Chondrocyte (in vitro differentiated cells): Measurements from ENCODE around the gene RPUSD1. TPM values are rescaled to one million over a fixed set of nuclear protein-coding genes. Genes with fewer than 3 reads are reported as not detected.

Experiments
- DNase-seq: peaks from one replicate; pipeline ENCODE4 v3.0.0; 2021; ENCODE audit warnings: mixed read lengths, low spot score
- H3K27ac Mint-ChIP-seq: one replicate; pipeline ENCODE4 v1.8.0; 2021; ENCODE audit warnings: mild to moderate bottlenecking, moderate library complexity, mixed read lengths; ENCODE audit not compliant: unreplicated experiment
- H3K27me3 Mint-ChIP-seq: 2 replicates; pipeline ENCODE4 v1.8.0; 2021; ENCODE audit warnings: low read depth, mixed read lengths
- H3K36me3 Mint-ChIP-seq: 2 replicates; pipeline ENCODE4 v1.8.0; 2021; ENCODE audit warnings: low read depth, mixed read lengths
- H3K4me1 Mint-ChIP-seq: 2 replicates; pipeline ENCODE4 v1.8.0; 2021; ENCODE audit warnings: low read depth, mild to moderate bottlenecking, mixed read lengths
- H3K4me3 Mint-ChIP-seq: one replicate; pipeline ENCODE4 v1.8.0; 2021; ENCODE audit warnings: mild to moderate bottlenecking, moderate library complexity, mixed read lengths; ENCODE audit not compliant: unreplicated experiment
- H3K9me3 Mint-ChIP-seq: 2 replicates; pipeline ENCODE4 v1.8.0; 2021; ENCODE audit warnings: low read depth, mixed read lengths
- CTCF ChIP-seq: fragments of 200-600 bp; sonication (generic); IDR thresholded peaks from 2 replicates; pipeline ENCODE4 v1.5.0; 2021; ENCODE audit warnings: antibody characterized with exemption, mild to moderate bottlenecking, moderate library complexity
- total RNA-seq: library from RNA; stranded (reverse); gene quantifications from 3 replicates; pipeline ENCODE4 v1.2.1, GENCODE V29; 2021

RPUSD1 gene
- total RNA-seq, 1 donor from 2014 or later: 19.6 TPM

- TF ChIP-seq CTCF: no peak
- Mint-ChIP-seq H3K27ac (no peak overlapping the region), H3K36me3 (no peaks in the 10 kb centered on the region), H3K4me1 (no peaks in the 10 kb centered on the region), H3K27me3 (peaks cover 18% of the 10 kb centered on the region), H3K4me3 (no peak overlapping the region), H3K9me3 (no peaks in the 10 kb centered on the region)
- DNase-seq: no peak
Measured at GRCh38 chr16:828891-829290, 40.7 kb upstream of the RPUSD1 start.

- H3K9me3 Mint-ChIP-seq: no peaks in the 10 kb centered on the region
Measured at GRCh38 chr16:827513-827912, 39.3 kb upstream of the RPUSD1 start.

GRCh38 chr16:825341-826061, 37.3 kb upstream of the RPUSD1 start:
- Mint-ChIP-seq H3K27me3 (peaks cover 24% of the 10 kb centered on the region), H3K27ac (no peak overlapping the region), H3K36me3 (no peaks in the 10 kb centered on the region), H3K9me3 (no peaks in the 10 kb centered on the region), H3K4me1 (no peaks in the 10 kb centered on the region), H3K4me3 (no peak overlapping the region)
- no peak for TF ChIP-seq CTCF
- no peak for DNase-seq

More at GRCh38 chr16:827513-827912, 39.3 kb upstream of the RPUSD1 start:
- Mint-ChIP-seq H3K27ac (no peak overlapping the region), H3K4me1 (no peaks in the 10 kb centered on the region), H3K27me3 (peaks cover 14% of the 10 kb centered on the region), H3K36me3 (no peaks in the 10 kb centered on the region), H3K4me3 (no peak overlapping the region)
- TF ChIP-seq CTCF: no peak
- no peak for DNase-seq

- H3K27ac Mint-ChIP-seq: no peak overlapping the region
- no peak for TF ChIP-seq CTCF
- no peak overlapping the region for H3K4me3 Mint-ChIP-seq
- no peaks in the 10 kb centered on the region for H3K36me3 Mint-ChIP-seq
- H3K27me3 Mint-ChIP-seq: peaks cover 23% of the 10 kb centered on the region
- no peak for DNase-seq
- no peaks in the 10 kb centered on the region for H3K4me1 Mint-ChIP-seq
- no peaks in the 10 kb centered on the region for H3K9me3 Mint-ChIP-seq
Measured at GRCh38 chr16:824601-825000, 36.4 kb upstream of the RPUSD1 start.

GRCh38 chr16:824194-824593, 36.0 kb upstream of the RPUSD1 start:
- Mint-ChIP-seq H3K4me3 (no peak overlapping the region), H3K27ac (no peak overlapping the region), H3K4me1 (no peaks in the 10 kb centered on the region), H3K27me3 (peaks cover 23% of the 10 kb centered on the region), H3K36me3 (no peaks in the 10 kb centered on the region), H3K9me3 (no peaks in the 10 kb centered on the region)
- TF ChIP-seq CTCF: no peak
- no peak for DNase-seq
